Measurements from ENCODE around the gene LANCL2. TPM values are rescaled to one million over a fixed set of nuclear protein-coding genes. Genes with fewer than 3 reads are reported as not detected.
A peak's percentile ranks its signal among the peaks of the same experiment; 100 is the strongest.

LANCL2 gene
- total RNA-seq, 2 donors from 2014 or later, result 6.7 to 9.4 TPM

GRCh38 chr7:55444786-55445185, 79.6 kb downstream of the LANCL2 start:
- no peak overlapping the region for H3K4me3 Mint-ChIP-seq
- peaks cover 6% of the 10 kb centered on the region for H3K4me1 Mint-ChIP-seq
- H3K9me3 Mint-ChIP-seq, result no peaks in the 10 kb centered on the region
- no peaks in the 10 kb centered on the region for H3K27me3 Mint-ChIP-seq
- ATAC-seq (replicated peaks), result no peak
- H3K27ac Mint-ChIP-seq, result peak overlapping the region; percentile 7
- H3K36me3 Mint-ChIP-seq (ENCODE audit: low read depth), result no peaks in the 10 kb centered on the region

- H3K27me3 Mint-ChIP-seq, result no peaks in the 10 kb centered on the region
- H3K4me3 Mint-ChIP-seq, result no peak overlapping the region
- H3K9me3 Mint-ChIP-seq, result no peaks in the 10 kb centered on the region
- no peak overlapping the region for H3K27ac Mint-ChIP-seq
- H3K36me3 Mint-ChIP-seq (ENCODE audit: low read depth), result peaks cover 8% of the 10 kb centered on the region
- peaks cover 13% of the 10 kb centered on the region for H3K4me1 Mint-ChIP-seq
- ATAC-seq (replicated peaks), result no peak
Measured at GRCh38 chr7:55448526-55448925, 83.4 kb downstream of the LANCL2 start.

GRCh38 chr7:55449205-55449991, 84.3 kb downstream of the LANCL2 start:
- Mint-ChIP-seq H3K9me3 (no peaks in the 10 kb centered on the region), H3K4me3 (no peak overlapping the region), H3K27ac (no peak overlapping the region), H3K36me3 (ENCODE audit: low read depth) (peaks cover 8% of the 10 kb centered on the region), H3K4me1 (peaks cover 13% of the 10 kb centered on the region), H3K27me3 (no peaks in the 10 kb centered on the region)
- ATAC-seq (replicated peaks), result no peak

- Mint-ChIP-seq H3K27ac (no peak overlapping the region), H3K4me1 (peaks cover 14% of the 10 kb centered on the region), H3K4me3 (no peak overlapping the region), H3K9me3 (no peaks in the 10 kb centered on the region), H3K36me3 (ENCODE audit: low read depth) (peaks cover 8% of the 10 kb centered on the region), H3K27me3 (no peaks in the 10 kb centered on the region)
- no peak for ATAC-seq (replicated peaks)
Measured at GRCh38 chr7:55449992-55450535, 84.9 kb downstream of the LANCL2 start.

GRCh38 chr7:55452971-55453370, 87.8 kb downstream of the LANCL2 start:
- peaks cover 19% of the 10 kb centered on the region for H3K4me1 Mint-ChIP-seq
- H3K9me3 Mint-ChIP-seq, result peaks cover 5% of the 10 kb centered on the region
- H3K4me3 Mint-ChIP-seq, result no peak overlapping the region
- ATAC-seq (replicated peaks), result no peak
- peak overlapping the region; percentile 41 for H3K27ac Mint-ChIP-seq
- H3K36me3 Mint-ChIP-seq (ENCODE audit: low read depth), result peaks cover 8% of the 10 kb centered on the region
- no peaks in the 10 kb centered on the region for H3K27me3 Mint-ChIP-seq

- peaks cover 28% of the 10 kb centered on the region for H3K4me1 Mint-ChIP-seq
- peaks cover 16% of the 10 kb centered on the region for H3K9me3 Mint-ChIP-seq
- H3K36me3 Mint-ChIP-seq (ENCODE audit: low read depth), result no peaks in the 10 kb centered on the region
Measured at GRCh38 chr7:55457801-55458200, 92.7 kb downstream of the LANCL2 start.

GRCh38 chr7:55458351-55458750, 93.2 kb downstream of the LANCL2 start:
- H3K36me3 Mint-ChIP-seq (ENCODE audit: low read depth), result peaks cover 4% of the 10 kb centered on the region
- no peak overlapping the region for H3K4me3 Mint-ChIP-seq
- no peak for ATAC-seq (replicated peaks)
- H3K27ac Mint-ChIP-seq, result no peak overlapping the region
- H3K4me1 Mint-ChIP-seq, result peaks cover 23% of the 10 kb centered on the region
- no peaks in the 10 kb centered on the region for H3K27me3 Mint-ChIP-seq
- peaks cover 16% of the 10 kb centered on the region for H3K9me3 Mint-ChIP-seq

More at GRCh38 chr7:55457801-55458200, 92.7 kb downstream of the LANCL2 start:
- ATAC-seq (replicated peaks), result no peak
- no peak overlapping the region for H3K27ac Mint-ChIP-seq
- no peak overlapping the region for H3K4me3 Mint-ChIP-seq
- H3K27me3 Mint-ChIP-seq, result no peaks in the 10 kb centered on the region

GRCh38 chr7:55463686-55464262, 98.6 kb downstream of the LANCL2 start:
- no peaks in the 10 kb centered on the region for H3K27me3 Mint-ChIP-seq
- H3K36me3 Mint-ChIP-seq (ENCODE audit: low read depth), result peaks cover 24% of the 10 kb centered on the region
- peaks cover 25% of the 10 kb centered on the region for H3K4me1 Mint-ChIP-seq
- peaks cover 11% of the 10 kb centered on the region for H3K9me3 Mint-ChIP-seq
- H3K4me3 Mint-ChIP-seq, result no peak overlapping the region
- H3K27ac Mint-ChIP-seq, result peak overlapping the region; percentile 12
- ATAC-seq (replicated peaks), result no peak

GRCh38 chr7:55464422-55464821, 99.3 kb downstream of the LANCL2 start:
- Mint-ChIP-seq H3K9me3 (peaks cover 11% of the 10 kb centered on the region), H3K36me3 (ENCODE audit: low read depth) (peaks cover 24% of the 10 kb centered on the region)
- ATAC-seq (replicated peaks), result no peak

GRCh38 chr7:55465691-55466090, 100.6 kb downstream of the LANCL2 start:
- H3K4me1 Mint-ChIP-seq, result peaks cover 31% of the 10 kb centered on the region
- H3K9me3 Mint-ChIP-seq, result peaks cover 6% of the 10 kb centered on the region
- peaks cover 30% of the 10 kb centered on the region for H3K36me3 Mint-ChIP-seq (ENCODE audit: low read depth)
- ATAC-seq (replicated peaks), result no peak
- no peak overlapping the region for H3K4me3 Mint-ChIP-seq
- H3K27ac Mint-ChIP-seq, result peak overlapping the region; percentile 78
- H3K27me3 Mint-ChIP-seq, result no peaks in the 10 kb centered on the region

More at GRCh38 chr7:55464422-55464821, 99.3 kb downstream of the LANCL2 start:
- no peak overlapping the region for H3K4me3 Mint-ChIP-seq
- peak overlapping the region; percentile 1 for H3K27ac Mint-ChIP-seq
- H3K27me3 Mint-ChIP-seq, result no peaks in the 10 kb centered on the region
- H3K4me1 Mint-ChIP-seq, result peaks cover 25% of the 10 kb centered on the region

GRCh38 chr7:55467047-55467593, 102.0 kb downstream of the LANCL2 start:
- H3K4me1 Mint-ChIP-seq, result peaks cover 26% of the 10 kb centered on the region
- H3K27me3 Mint-ChIP-seq, result no peaks in the 10 kb centered on the region
- H3K4me3 Mint-ChIP-seq, result peak overlapping the region; percentile 26
- peak overlapping the region; percentile 61 for H3K27ac Mint-ChIP-seq
- no peaks in the 10 kb centered on the region for H3K9me3 Mint-ChIP-seq
- H3K36me3 Mint-ChIP-seq (ENCODE audit: low read depth), result peaks cover 35% of the 10 kb centered on the region
- no peak for ATAC-seq (replicated peaks)

- Mint-ChIP-seq H3K27me3 (no peaks in the 10 kb centered on the region), H3K27ac (peak overlapping the region; percentile 61), H3K36me3 (ENCODE audit: low read depth) (peaks cover 31% of the 10 kb centered on the region), H3K4me3 (peak overlapping the region; percentile 46), H3K9me3 (no peaks in the 10 kb centered on the region), H3K4me1 (peaks cover 23% of the 10 kb centered on the region)
- no peak for ATAC-seq (replicated peaks)
Measured at GRCh38 chr7:55468495-55468894, 103.4 kb downstream of the LANCL2 start.

GRCh38 chr7:55469271-55469681, 104.1 kb downstream of the LANCL2 start:
- ATAC-seq (replicated peaks), result peak; percentile 87
- peaks cover 24% of the 10 kb centered on the region for H3K36me3 Mint-ChIP-seq (ENCODE audit: low read depth)

GRCh38 chr7:55469721-55470120, 104.6 kb downstream of the LANCL2 start:
- Mint-ChIP-seq H3K27ac (peak overlapping the region; percentile 61), H3K4me3 (peak overlapping the region; percentile 46), H3K9me3 (no peaks in the 10 kb centered on the region), H3K4me1 (peaks cover 31% of the 10 kb centered on the region), H3K27me3 (no peaks in the 10 kb centered on the region), H3K36me3 (ENCODE audit: low read depth) (peaks cover 20% of the 10 kb centered on the region)
- ATAC-seq (replicated peaks), result peak; percentile 2

More at GRCh38 chr7:55469271-55469681, 104.1 kb downstream of the LANCL2 start:
- no peaks in the 10 kb centered on the region for H3K9me3 Mint-ChIP-seq
- H3K27me3 Mint-ChIP-seq, result no peaks in the 10 kb centered on the region
- peaks cover 30% of the 10 kb centered on the region for H3K4me1 Mint-ChIP-seq
- H3K4me3 Mint-ChIP-seq, result peak overlapping the region; percentile 46
- peak overlapping the region; percentile 61 for H3K27ac Mint-ChIP-seq
